ENCODE data around the gene SDC4. TPM values are rescaled to one million over a fixed set of nuclear protein-coding genes. Genes with fewer than 3 reads are reported as not detected.

SDC4 gene
- total RNA-seq, 6 experiments from 2014 or later, result 122 to 146 (median 135) TPM

- H3K4me3 Mint-ChIP-seq, result peak overlapping the region; percentile 100
- peaks cover 5% of the 10 kb centered on the region; the same call in 1 of the 2 replicates for H3K27me3 Mint-ChIP-seq (ENCODE audit: insufficient read depth)
- no peak for DNase-seq
- H3K9me3 Mint-ChIP-seq, result no peaks in the 10 kb centered on the region
- peaks cover 5% of the 10 kb centered on the region for H3K36me3 Mint-ChIP-seq (ENCODE audit: low read depth)
- H3K27ac Mint-ChIP-seq, result peak overlapping the region; percentile 100
- peaks cover 36% of the 10 kb centered on the region for H3K4me1 Mint-ChIP-seq (ENCODE audit: low read depth)
- TF ChIP-seq, protein P1, sequence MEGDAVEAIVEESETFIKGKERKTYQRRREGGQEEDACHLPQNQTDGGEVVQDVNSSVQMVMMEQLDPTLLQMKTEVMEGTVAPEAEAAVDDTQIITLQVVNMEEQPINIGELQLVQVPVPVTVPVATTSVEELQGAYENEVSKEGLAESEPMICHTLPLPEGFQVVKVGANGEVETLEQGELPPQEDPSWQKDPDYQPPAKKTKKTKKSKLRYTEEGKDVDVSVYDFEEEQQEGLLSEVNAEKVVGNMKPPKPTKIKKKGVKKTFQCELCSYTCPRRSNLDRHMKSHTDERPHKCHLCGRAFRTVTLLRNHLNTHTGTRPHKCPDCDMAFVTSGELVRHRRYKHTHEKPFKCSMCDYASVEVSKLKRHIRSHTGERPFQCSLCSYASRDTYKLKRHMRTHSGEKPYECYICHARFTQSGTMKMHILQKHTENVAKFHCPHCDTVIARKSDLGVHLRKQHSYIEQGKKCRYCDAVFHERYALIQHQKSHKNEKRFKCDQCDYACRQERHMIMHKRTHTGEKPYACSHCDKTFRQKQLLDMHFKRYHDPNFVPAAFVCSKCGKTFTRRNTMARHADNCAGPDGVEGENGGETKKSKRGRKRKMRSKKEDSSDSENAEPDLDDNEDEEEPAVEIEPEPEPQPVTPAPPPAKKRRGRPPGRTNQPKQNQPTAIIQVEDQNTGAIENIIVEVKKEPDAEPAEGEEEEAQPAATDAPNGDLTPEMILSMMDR (IDR thresholded peaks at IDR 0.05), result no peak
Observed at GRCh38 chr20:45363611-45364492, 15.6 kb upstream of the SDC4 start.

DNA sequence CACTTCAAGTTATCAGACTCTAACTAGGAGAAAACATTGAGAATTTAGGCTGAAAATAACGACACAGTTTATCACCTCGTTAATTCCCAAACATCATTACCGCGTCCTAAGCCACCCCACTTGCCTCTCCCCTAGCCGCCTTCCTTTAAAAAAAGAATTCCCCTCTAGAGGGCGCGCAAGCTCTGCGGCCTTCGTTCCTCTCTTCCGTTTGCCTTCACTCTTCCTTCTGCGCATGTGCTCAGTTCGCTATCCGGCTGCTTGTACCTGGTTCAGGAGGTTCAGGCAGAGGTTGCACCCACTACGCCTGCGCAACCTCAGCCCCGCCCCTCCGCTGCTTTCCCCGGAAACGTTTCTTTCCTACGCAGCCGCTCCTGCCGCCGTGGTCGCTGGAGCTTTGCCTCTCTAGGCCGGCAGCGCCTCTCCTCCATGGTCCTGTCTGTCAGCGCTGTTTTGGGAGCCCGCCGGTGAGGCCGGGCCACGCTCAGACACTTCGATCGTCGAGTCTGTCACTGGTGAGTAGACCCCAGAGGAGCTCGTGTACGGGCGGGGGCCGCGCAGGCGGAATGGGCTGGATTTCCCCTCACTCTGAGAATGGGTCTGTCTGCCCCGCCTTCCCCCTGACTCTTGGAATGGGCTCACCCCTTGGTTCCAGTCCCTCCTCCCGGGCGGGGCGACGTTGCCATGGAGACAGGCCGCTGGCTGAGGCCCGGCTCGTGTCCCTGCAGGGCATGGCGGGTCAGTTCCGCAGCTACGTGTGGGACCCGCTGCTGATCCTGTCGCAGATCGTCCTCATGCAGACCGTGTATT is 14.8 kb upstream of the SDC4 start, which contains the start of gene SYS1:
Gene SYS1 (plus strand): TSS at position 353 of the 807 bp plus-strand sequence. CDS start 376 bp downstream, at position 729.
- TF ChIP-seq, protein P1 (IDR thresholded peaks at IDR 0.05), result peak; percentile 93
- H3K4me1 Mint-ChIP-seq (ENCODE audit: low read depth), result peaks cover 44% of the 10 kb centered on the region
- peak; percentile 99 for DNase-seq
- H3K9me3 Mint-ChIP-seq, result no peaks in the 10 kb centered on the region
- H3K4me3 Mint-ChIP-seq, result peak within 1 kb of the TSS; percentile 100
- peaks cover 5% of the 10 kb centered on the region; the same call in 1 of the 2 replicates for H3K36me3 Mint-ChIP-seq (ENCODE audit: low read depth)
- peaks cover 5% of the 10 kb centered on the region; the same call in 1 of the 2 replicates for H3K27me3 Mint-ChIP-seq (ENCODE audit: insufficient read depth)
- peak within 1 kb of the TSS; percentile 100 for H3K27ac Mint-ChIP-seq

GRCh38 chr20:45361793-45362192 is 13.6 kb upstream of the SDC4 start:
- TF ChIP-seq, protein P1 (IDR thresholded peaks at IDR 0.05), result no peak
- Mint-ChIP-seq H3K4me3 (no peak overlapping the region), H3K27ac (no peak overlapping the region), H3K9me3 (no peaks in the 10 kb centered on the region), H3K36me3 (ENCODE audit: low read depth) (no peaks in the 10 kb centered on the region), H3K27me3 (ENCODE audit: insufficient read depth) (peaks cover 5% of the 10 kb centered on the region; the same call in 1 of the 2 replicates), H3K4me1 (ENCODE audit: low read depth) (peaks cover 55% of the 10 kb centered on the region)
- no peak for DNase-seq

- DNase-seq, result no peak
- Mint-ChIP-seq H3K9me3 (no peaks in the 10 kb centered on the region), H3K4me3 (no peak overlapping the region), H3K27ac (peak overlapping the region; percentile 85), H3K27me3 (ENCODE audit: insufficient read depth) (peaks cover 5% of the 10 kb centered on the region; the same call in 1 of the 2 replicates), H3K4me1 (ENCODE audit: low read depth) (peaks cover 71% of the 10 kb centered on the region), H3K36me3 (ENCODE audit: low read depth) (no peaks in the 10 kb centered on the region)
- TF ChIP-seq, protein P1 (IDR thresholded peaks at IDR 0.05), result no peak
Observed at GRCh38 chr20:45359406-45360148, 11.4 kb upstream of the SDC4 start.

- H3K27me3 Mint-ChIP-seq (ENCODE audit: insufficient read depth), result peaks cover 5% of the 10 kb centered on the region; the same call in 1 of the 2 replicates
- no peak for DNase-seq
- no peaks in the 10 kb centered on the region for H3K36me3 Mint-ChIP-seq (ENCODE audit: low read depth)
- peak overlapping the region; percentile 54; the same call in 1 of the 2 replicates for H3K4me3 Mint-ChIP-seq
- H3K4me1 Mint-ChIP-seq (ENCODE audit: low read depth), result peaks cover 75% of the 10 kb centered on the region
- H3K9me3 Mint-ChIP-seq, result no peaks in the 10 kb centered on the region
- H3K27ac Mint-ChIP-seq, result peak overlapping the region; percentile 85
- TF ChIP-seq, protein P1 (IDR thresholded peaks at IDR 0.05), result no peak
Observed at GRCh38 chr20:45359069-45359405, 10.8 kb upstream of the SDC4 start.

All from HFFc6 (cell line).